Uterus (tissue), 2 donors: Measurements from ENCODE around the gene MYG1.

ENCODE experiments used
- POLR2A ChIP-seq, 2 donors: fragments of 450-650 bp; IDR thresholded peaks; one replicate each; pipeline ENCODE4 v1.6.1; 2016; ENCODE audit warnings: antibody characterized with exemption in 2 of 2, mild to moderate bottlenecking in 1 of 2, moderate library complexity in 1 of 2
- TF ChIP-seq, protein P1 (sequence below), 4 experiments: fragments of 200-600 bp in 2 of 4; fragments of 450-650 bp in 2 of 4; sonication (generic) in 2 of 4; IDR thresholded peaks; one replicate each; pipeline ENCODE4 v1.5.1; 2016 to 2019; ENCODE audit warnings: antibody characterized with exemption in 4 of 4, mild to moderate bottlenecking in 2 of 4, moderate library complexity in 1 of 4

DNA sequence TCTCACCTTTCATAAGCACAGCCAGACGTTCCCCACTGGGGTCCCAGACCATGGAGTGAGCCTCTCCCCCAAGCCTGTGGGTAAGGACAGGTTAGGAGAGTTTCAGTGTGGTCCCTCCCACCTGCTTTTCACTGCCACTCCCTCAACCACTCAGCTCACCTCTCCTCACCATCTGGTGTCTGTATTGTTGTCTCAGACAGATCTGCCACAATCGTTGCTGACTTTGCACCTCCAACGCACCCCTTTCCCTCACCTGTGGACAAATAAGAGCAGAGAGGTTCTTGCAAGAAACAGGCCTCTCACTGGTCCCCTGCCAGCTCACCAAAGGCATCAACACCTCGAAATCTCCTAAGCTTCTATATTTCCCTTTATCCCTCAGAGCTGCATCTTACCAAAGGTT is 8.8 kb downstream of the MYG1 start:
- TF ChIP-seq, protein P1, sequence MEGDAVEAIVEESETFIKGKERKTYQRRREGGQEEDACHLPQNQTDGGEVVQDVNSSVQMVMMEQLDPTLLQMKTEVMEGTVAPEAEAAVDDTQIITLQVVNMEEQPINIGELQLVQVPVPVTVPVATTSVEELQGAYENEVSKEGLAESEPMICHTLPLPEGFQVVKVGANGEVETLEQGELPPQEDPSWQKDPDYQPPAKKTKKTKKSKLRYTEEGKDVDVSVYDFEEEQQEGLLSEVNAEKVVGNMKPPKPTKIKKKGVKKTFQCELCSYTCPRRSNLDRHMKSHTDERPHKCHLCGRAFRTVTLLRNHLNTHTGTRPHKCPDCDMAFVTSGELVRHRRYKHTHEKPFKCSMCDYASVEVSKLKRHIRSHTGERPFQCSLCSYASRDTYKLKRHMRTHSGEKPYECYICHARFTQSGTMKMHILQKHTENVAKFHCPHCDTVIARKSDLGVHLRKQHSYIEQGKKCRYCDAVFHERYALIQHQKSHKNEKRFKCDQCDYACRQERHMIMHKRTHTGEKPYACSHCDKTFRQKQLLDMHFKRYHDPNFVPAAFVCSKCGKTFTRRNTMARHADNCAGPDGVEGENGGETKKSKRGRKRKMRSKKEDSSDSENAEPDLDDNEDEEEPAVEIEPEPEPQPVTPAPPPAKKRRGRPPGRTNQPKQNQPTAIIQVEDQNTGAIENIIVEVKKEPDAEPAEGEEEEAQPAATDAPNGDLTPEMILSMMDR (IDR thresholded peaks at IDR 0.05), result no peak
- TF ChIP-seq POLR2A (IDR thresholded peaks at IDR 0.05), result no peak
